Upper lobe of left lung (tissue), 4 donors: Measurements from ENCODE around the gene SNHG17.

Experiments
- CTCF ChIP-seq, 6 experiments: fragments of 450-650 bp in 4 of 6; fragments of 200-600 bp in 2 of 6; sonication (generic) in 2 of 6; IDR thresholded peaks; one replicate each; pipeline ENCODE4 v1.5.1; 2016 to 2019; ENCODE audit warnings: antibody characterized with exemption in 6 of 6
- POLR2A ChIP-seq, 4 donors: fragments of 450-650 bp; IDR thresholded peaks; one replicate each; pipeline ENCODE4 v1.5.1; 2016 to 2017; ENCODE audit warnings: antibody characterized with exemption in 4 of 4, mild to moderate bottlenecking in 2 of 4
- POLR2AphosphoS5 ChIP-seq, 2 donors: sonication (generic); formaldehyde crosslinking; IDR thresholded peaks; one replicate each; pipeline ENCODE4 v1.5.1; 2017; ENCODE audit warnings: antibody characterized with exemption in 2 of 2

GRCh38 chr20:38404016-38404415 lies 31.1 kb downstream of the SNHG17 start:
- TF ChIP-seq POLR2A (IDR thresholded peaks at IDR 0.05) (no peak), CTCF (IDR thresholded peaks at IDR 0.05) (no peak), POLR2AphosphoS5 (IDR thresholded peaks at IDR 0.05) (no peak)
